Neuron (in vitro differentiated cells): ENCODE measurements around the gene COG2.
"Not testable (repeated sequence)": the region's sequence is repeated elsewhere in the genome, so short reads cannot be mapped to it uniquely, and the experiment has no call there.

ENCODE experiments used
- H2AFZ ChIP-seq: one replicate; pipeline ENCODE4 v1.6.1; 2013; ENCODE audit warnings: low read depth, mild to moderate bottlenecking, inconsistent platforms, low read length, moderate library complexity
- H3K27me3 ChIP-seq: one replicate; pipeline ENCODE4 v1.6.1; 2013; ENCODE audit warnings: low read length; ENCODE audit not compliant: insufficient read depth
- H3K36me3 ChIP-seq: one replicate; pipeline ENCODE4 v1.6.1; 2013; ENCODE audit warnings: low read length; ENCODE audit not compliant: insufficient read depth
- H3K4me1 ChIP-seq: one replicate; pipeline ENCODE4 v1.6.1; 2013; ENCODE audit warnings: low read length; ENCODE audit not compliant: insufficient read depth
- H3K4me3 ChIP-seq: 2 replicates; pipeline ENCODE4 v1.5.1; 2013; ENCODE audit warnings: mild to moderate bottlenecking, low read length, moderate library complexity
- H3K9me3 ChIP-seq: one replicate; pipeline ENCODE4 v1.6.1; 2013; ENCODE audit warnings: low read length

COG2 gene

GRCh38 chr1:230709619-230710542 is 67.6 kb downstream of the COG2 start:
- Histone ChIP-seq H3K4me3 (no peak overlapping the region), H2AFZ (no peak overlapping the region), H3K27me3 (peaks cover 20% of the 10 kb centered on the region), H3K9me3 (no peaks in the 10 kb centered on the region), H3K4me1 (peaks cover 9% of the 10 kb centered on the region), H3K36me3 (no peaks in the 10 kb centered on the region)

GRCh38 chr1:230710543-230710904 is 68.2 kb downstream of the COG2 start:
- Histone ChIP-seq H3K9me3 (no peaks in the 10 kb centered on the region), H3K4me1 (peaks cover 9% of the 10 kb centered on the region), H2AFZ (no peak overlapping the region), H3K4me3 (no peak overlapping the region), H3K27me3 (peaks cover 20% of the 10 kb centered on the region), H3K36me3 (no peaks in the 10 kb centered on the region)

GRCh38 chr1:230711245-230711644 is 69.0 kb downstream of the COG2 start:
- Histone ChIP-seq H3K9me3 (no peaks in the 10 kb centered on the region), H3K27me3 (peaks cover 20% of the 10 kb centered on the region), H3K36me3 (no peaks in the 10 kb centered on the region), H3K4me3 (no peak overlapping the region), H2AFZ (no peak overlapping the region), H3K4me1 (peaks cover 9% of the 10 kb centered on the region)

GRCh38 chr1:230712470-230712942 is 70.2 kb downstream of the COG2 start:
- H2AFZ ChIP-seq: no peak overlapping the region
- H3K4me3 ChIP-seq: no peak overlapping the region
- H3K36me3 ChIP-seq: no peaks in the 10 kb centered on the region
- H3K4me1 ChIP-seq: peaks cover 9% of the 10 kb centered on the region
- H3K9me3 ChIP-seq: no peaks in the 10 kb centered on the region
- peaks cover 13% of the 10 kb centered on the region for H3K27me3 ChIP-seq

GRCh38 chr1:230713138-230713537 is 70.9 kb downstream of the COG2 start:
- peaks cover 8% of the 10 kb centered on the region for H3K27me3 ChIP-seq
- H3K36me3 ChIP-seq: no peaks in the 10 kb centered on the region
- H3K4me3 ChIP-seq: no peak overlapping the region
- no peak overlapping the region for H2AFZ ChIP-seq
- no peaks in the 10 kb centered on the region for H3K9me3 ChIP-seq
- peaks cover 9% of the 10 kb centered on the region for H3K4me1 ChIP-seq

GRCh38 chr1:230713547-230713914 is 71.2 kb downstream of the COG2 start:
- no peak overlapping the region for H2AFZ ChIP-seq
- H3K4me3 ChIP-seq: no peak overlapping the region
- no peaks in the 10 kb centered on the region for H3K9me3 ChIP-seq
- H3K4me1 ChIP-seq: peaks cover 9% of the 10 kb centered on the region
- H3K27me3 ChIP-seq: peaks cover 7% of the 10 kb centered on the region
- no peaks in the 10 kb centered on the region for H3K36me3 ChIP-seq

- no peaks in the 10 kb centered on the region for H3K36me3 ChIP-seq
- no peak within 1 kb of the TSS for H2AFZ ChIP-seq
- H3K27me3 ChIP-seq: peaks cover 4% of the 10 kb centered on the region
- peaks cover 9% of the 10 kb centered on the region for H3K4me1 ChIP-seq
- H3K9me3 ChIP-seq: no peaks in the 10 kb centered on the region
- no peak within 1 kb of the TSS for H3K4me3 ChIP-seq
Measured at GRCh38 chr1:230713915-230714764, 71.9 kb downstream of the COG2 start, which contains the start of gene AGT. TSS of gene AGT (minus strand) at chr1:230714122. CDS start at chr1:230710823, 3,299 bp downstream.

GRCh38 chr1:230715510-230715909 is 73.2 kb downstream of the COG2 start:
- H3K36me3 ChIP-seq: no peaks in the 10 kb centered on the region
- H3K4me1 ChIP-seq: peaks cover 9% of the 10 kb centered on the region
- H3K9me3 ChIP-seq: no peaks in the 10 kb centered on the region
- H2AFZ ChIP-seq: no peak overlapping the region
- no peak overlapping the region for H3K4me3 ChIP-seq
- peaks cover 4% of the 10 kb centered on the region for H3K27me3 ChIP-seq

GRCh38 chr1:230716453-230716852 is 74.2 kb downstream of the COG2 start:
- H3K36me3 ChIP-seq, H3K4me3 ChIP-seq, H3K9me3 ChIP-seq, H3K27me3 ChIP-seq, H2AFZ ChIP-seq, H3K4me1 ChIP-seq: not testable (repeated sequence)

- H2AFZ ChIP-seq: no peak overlapping the region
- peaks cover 4% of the 10 kb centered on the region for H3K27me3 ChIP-seq
- H3K9me3 ChIP-seq: peaks cover 6% of the 10 kb centered on the region
- H3K36me3 ChIP-seq: no peaks in the 10 kb centered on the region
- no peak overlapping the region for H3K4me3 ChIP-seq
- H3K4me1 ChIP-seq: peaks cover 9% of the 10 kb centered on the region
Measured at GRCh38 chr1:230717251-230717650, 75.0 kb downstream of the COG2 start.

GRCh38 chr1:230721849-230722522 is 79.7 kb downstream of the COG2 start:
- H3K27me3 ChIP-seq, H3K36me3 ChIP-seq, H2AFZ ChIP-seq, H3K4me3 ChIP-seq, H3K9me3 ChIP-seq, H3K4me1 ChIP-seq: not testable (repeated sequence)

- H3K4me1 ChIP-seq: peaks cover 4% of the 10 kb centered on the region
- H3K36me3 ChIP-seq: no peaks in the 10 kb centered on the region
- H3K27me3 ChIP-seq: no peaks in the 10 kb centered on the region
- no peak overlapping the region for H2AFZ ChIP-seq
- peaks cover 8% of the 10 kb centered on the region for H3K9me3 ChIP-seq
- no peak overlapping the region for H3K4me3 ChIP-seq
Measured at GRCh38 chr1:230725256-230726012, 83.2 kb downstream of the COG2 start.
